Stimulated activated CD8-positive, alpha-beta memory T cell treated with anti-CD3 and anti-CD28 coated beads, Interleukin-7, amount 100 ng/mL, for 1 hour (primary cell): ENCODE results near the gene SSH3.

Source experiments
- DNase-seq, 2 donors: peaks; one replicate each; pipeline ENCODE4 v3.0.0-alpha.2; 2020; ENCODE audit warnings: low read depth in 2 of 2

The SSH3 gene

GRCh38 chr11:67347964-67348749 lies 44.8 kb downstream of the SSH3 start:
- no peak for DNase-seq

- no peak for DNase-seq
Observed at GRCh38 chr11:67349036-67349435, 45.7 kb downstream of the SSH3 start.

- no peak for DNase-seq
Observed at GRCh38 chr11:67349457-67349856, 46.1 kb downstream of the SSH3 start.

GRCh38 chr11:67349928-67350465 lies 46.7 kb downstream of the SSH3 start:
- DNase-seq, result no peak

GRCh38 chr11:67351275-67352005 lies 48.1 kb downstream of the SSH3 start:
- DNase-seq, result peak in 1 of 2 donors; percentile 38

- DNase-seq, result no peak
Observed at GRCh38 chr11:67352546-67353316, 49.4 kb downstream of the SSH3 start.

- peak; percentile 91 to 92 for DNase-seq
Observed at GRCh38 chr11:67353317-67354074, 50.2 kb downstream of the SSH3 start, which contains the start of gene POLD4. POLD4 (minus strand) TSS chr11:67353546; CDS start chr11:67353399, 147 bp downstream.

- DNase-seq, result no peak
Observed at GRCh38 chr11:67354075-67355022, 51.0 kb downstream of the SSH3 start.

- no peak for DNase-seq
Observed at GRCh38 chr11:67355023-67355793, 51.9 kb downstream of the SSH3 start.

GRCh38 chr11:67355794-67356386 lies 52.6 kb downstream of the SSH3 start:
- DNase-seq, result no peak

- DNase-seq, result no peak
Observed at GRCh38 chr11:67356387-67356863, 53.1 kb downstream of the SSH3 start.

GRCh38 chr11:67356864-67357561 lies 53.7 kb downstream of the SSH3 start:
- DNase-seq, result peak; percentile 29 to 44

GRCh38 chr11:67357831-67358670 lies 54.7 kb downstream of the SSH3 start:
- DNase-seq, result no peak
